Motor neuron (in vitro differentiated cells): ENCODE results near the gene HAX1. TPM values are rescaled to one million over a fixed set of nuclear protein-coding genes. Genes with fewer than 3 reads are reported as not detected.
"Not testable (repeated sequence)": the region's sequence is repeated elsewhere in the genome, so short reads cannot be mapped to it uniquely, and the experiment has no call there.

Experiments used
- ATAC-seq, 8 experiments: fragments of 200-7000 bp; cut with Tn5 transposase; replicated peaks in 6 of 8; 2 replicates each; pipeline ENCODE4 v1.8.0; 2021; ENCODE audit warnings: mild to moderate bottlenecking in 8 of 8, moderate library complexity in 8 of 8
- H3K27ac ChIP-seq, 2 donors: fragments of 250-450 bp; sonication (Bioruptor Pico); 2 replicates each; pipeline ENCODE4 v1.9.0; 2021; ENCODE audit warnings: antibody characterized with exemption in 2 of 2, mild to moderate bottlenecking in 2 of 2, moderate library complexity in 1 of 2
- H3K4me1 ChIP-seq, 2 donors: fragments of 250-450 bp; sonication (Bioruptor Pico); replicated peaks in 1 of 2; 2 replicates each; pipeline ENCODE4 v1.6.1; 2021; ENCODE audit warnings: antibody characterized with exemption in 2 of 2, mild to moderate bottlenecking in 2 of 2, moderate library complexity in 1 of 2
- H3K4me3 ChIP-seq, 5 donors: fragments of 250-450 bp; sonication (Bioruptor Pico); 2 replicates each; pipeline ENCODE4 v1.9.0; 2021; ENCODE audit warnings: antibody characterized with exemption in 5 of 5, mild to moderate bottlenecking in 5 of 5, moderate library complexity in 4 of 5
- WGBS, 10 experiments: fragments of 450-650 bp; shearing (Covaris generic); methylation state at CpG; one replicate each; pipeline ENCODE4 v1.0.0; 2022; 5-methylcytosine and 5-hydroxymethylcytosine counted together
- in situ Hi-C, 9 experiments: fragments of 400-800 bp; cut with MboI; loops; one replicate each; pipeline ENCODE4 v1.15.0; 2021; ENCODE audit warnings: low sequenced_read_pairs in 9 of 9, low pct_unique_long_range_greater_than_20kb in 2 of 9; ENCODE audit not compliant: unreplicated experiment in 9 of 9
- total RNA-seq, 8 experiments: library from RNA; unstranded; fragments of 300-600 nt; gene quantifications; 2 replicates each; pipeline versions ENCODE4 v1.2.3 to v1.2.4, GENCODE V29; 2022

Gene HAX1
- 100 to 1,000 TPM in 5 of 8 experiments, 10 to 100 TPM in 3; 83.2 to 173 (median 128) TPM for total RNA-seq

- peaks cover 8 to 9% of the 10 kb centered on the region in 2 donors for H3K4me1 ChIP-seq
- WGBS, 10 experiments, result 0 to 1% (median 1%) methylated on average over 1 to 45 of the region's 47 CpGs
- ATAC-seq, result peak; percentile 90 to 95 (median 93)
- in situ Hi-C loops, result no loop called here
- H3K27ac ChIP-seq, result peak within 1 kb of the TSS; percentile 85 to 90
- H3K4me3 ChIP-seq, result peak within 1 kb of the TSS; percentile 84 to 97 (median 95)
Measured at GRCh38 chr1:154272217-154272998, at the start of gene HAX1. HAX1 (plus strand) TSS chr1:154272629; CDS start chr1:154272724, 95 bp downstream.

GRCh38 chr1:154222918-154223317 is 49.5 kb upstream of the HAX1 start:
- 83 to 100% (median 100%) methylated on average over 1 of the region's 1 CpG for WGBS, 10 experiments
- in situ Hi-C loops, result no loop called here
- H3K4me3 ChIP-seq, result no peak overlapping the region
- H3K4me1 ChIP-seq, result peaks cover 10 to 21% of the 10 kb centered on the region in 2 donors
- H3K27ac ChIP-seq, result no peak overlapping the region
- ATAC-seq, result no peak

- WGBS, 10 experiments, result 33 to 100% (median 85%) methylated on average over 1 to 2 of the region's 2 CpGs; no CpG with 5 or more reads in 2 of the 10 experiments
- Histone ChIP-seq H3K27ac (no peak overlapping the region), H3K4me3 (no peak overlapping the region), H3K4me1 (peaks cover 8 to 17% of the 10 kb centered on the region in 2 donors)
- ATAC-seq, result no peak
- in situ Hi-C loops, result no loop called here
Measured at GRCh38 chr1:154223621-154224020, 48.8 kb upstream of the HAX1 start.

- in situ Hi-C loops, result no loop called here
- Histone ChIP-seq H3K27ac (no peak overlapping the region), H3K4me3 (no peak overlapping the region), H3K4me1 (peaks cover 3 to 8% of the 10 kb centered on the region in 2 donors)
- ATAC-seq, result no peak
- WGBS, 10 experiments, result 83 to 100% (median 100%) methylated on average over 1 to 2 of the region's 2 CpGs; no CpG with 5 or more reads in 3 of the 10 experiments
Measured at GRCh38 chr1:154225370-154225769, 47.1 kb upstream of the HAX1 start.

- H3K4me3 ChIP-seq, ATAC-seq, H3K27ac ChIP-seq, in situ Hi-C loops, H3K4me1 ChIP-seq: not testable (repeated sequence)
- 100% methylated on average over 1 to 3 of the region's 3 CpGs; no CpG with 5 or more reads in 5 of the 10 experiments for WGBS, 10 experiments
Measured at GRCh38 chr1:154231112-154231511, 41.3 kb upstream of the HAX1 start.

- ATAC-seq, H3K4me1 ChIP-seq, in situ Hi-C loops, H3K4me3 ChIP-seq, H3K27ac ChIP-seq: not testable (repeated sequence)
- 79 to 100% (median 97%) methylated on average over 1 to 11 of the region's 12 CpGs; no CpG with 5 or more reads in 4 of the 10 experiments for WGBS, 10 experiments
Measured at GRCh38 chr1:154233127-154233526, 39.3 kb upstream of the HAX1 start.

GRCh38 chr1:154236855-154237254 is 35.6 kb upstream of the HAX1 start:
- ATAC-seq, result no peak

GRCh38 chr1:154237435-154237834 is 35.0 kb upstream of the HAX1 start:
- no peak overlapping the region for H3K27ac ChIP-seq
- in situ Hi-C loops, result no loop called here
- ATAC-seq, result no peak
- WGBS, 10 experiments, result 93 to 100% (median 100%) methylated on average over 1 to 2 of the region's 2 CpGs; no CpG with 5 or more reads in 1 of the 10 experiments
- H3K4me3 ChIP-seq, result no peak overlapping the region
- no peaks in the 10 kb centered on the region for H3K4me1 ChIP-seq

More at GRCh38 chr1:154236855-154237254, 35.6 kb upstream of the HAX1 start:
- 80 to 100% (median 93%) methylated on average over 2 to 4 of the region's 4 CpGs for WGBS, 10 experiments
- no peak overlapping the region for H3K27ac ChIP-seq
- no peak overlapping the region for H3K4me3 ChIP-seq
- in situ Hi-C loops, result no loop called here
- no peaks in the 10 kb centered on the region for H3K4me1 ChIP-seq

GRCh38 chr1:154237880-154238506 is 34.4 kb upstream of the HAX1 start:
- Histone ChIP-seq H3K27ac (no peak overlapping the region), H3K4me1 (no peaks in the 10 kb centered on the region), H3K4me3 (no peak overlapping the region)
- in situ Hi-C loops, result no loop called here
- 89 to 100% (median 95%) methylated on average over 1 to 6 of the region's 6 CpGs for WGBS, 10 experiments
- no peak for ATAC-seq

- 92 to 100% (median 100%) methylated on average over 1 to 3 of the region's 3 CpGs; no CpG with 5 or more reads in 1 of the 10 experiments for WGBS, 10 experiments
- Histone ChIP-seq H3K4me3 (no peak overlapping the region), H3K27ac (no peak overlapping the region), H3K4me1 (no peaks in the 10 kb centered on the region)
- in situ Hi-C loops, result no loop called here
- ATAC-seq, result no peak
Measured at GRCh38 chr1:154239491-154239890, 32.9 kb upstream of the HAX1 start.

GRCh38 chr1:154240294-154240833 is 32.1 kb upstream of the HAX1 start:
- in situ Hi-C loops, result no loop called here
- H3K4me3 ChIP-seq, result no peak overlapping the region
- H3K27ac ChIP-seq, result no peak overlapping the region
- no peak for ATAC-seq
- WGBS, 10 experiments, result 82 to 100% (median 95%) methylated on average over 3 of the region's 3 CpGs; no CpG with 5 or more reads in 3 of the 10 experiments
- H3K4me1 ChIP-seq, result no peaks in the 10 kb centered on the region

GRCh38 chr1:154241703-154242351 is 30.6 kb upstream of the HAX1 start:
- ATAC-seq, result no peak
- 33 to 100% (median 100%) methylated on average over 1 to 3 of the region's 3 CpGs; no CpG with 5 or more reads in 1 of the 10 experiments for WGBS, 10 experiments
- in situ Hi-C loops, result no loop called here
- H3K4me1 ChIP-seq, result no peaks in the 10 kb centered on the region
- no peak overlapping the region for H3K27ac ChIP-seq
- H3K4me3 ChIP-seq, result no peak overlapping the region

GRCh38 chr1:154253671-154254070 is 18.8 kb upstream of the HAX1 start:
- ATAC-seq, result no peak
- in situ Hi-C loops, result no loop called here

More at GRCh38 chr1:154253671-154254070, 18.8 kb upstream of the HAX1 start:
- WGBS, 10 experiments, result 62 to 100% (median 94%) methylated on average over 2 to 7 of the region's 7 CpGs
- Histone ChIP-seq H3K4me1 (no peaks in the 10 kb centered on the region), H3K27ac (no peak overlapping the region), H3K4me3 (no peak overlapping the region)
